GM18519 (cell line): ENCODE results near the gene DCBLD2.

Experiments used
- ATAC-seq: cut with Tn5 transposase; IDR thresholded peaks from one replicate; pipeline ENCODE4 v1.9.1; 2021; ENCODE audit warnings: mild to moderate bottlenecking, moderate library complexity; ENCODE audit not compliant: unreplicated experiment, low FRiP score

Gene DCBLD2

GRCh38 chr3:98801043-98801747 is 100.3 kb downstream of the DCBLD2 start:
- ATAC-seq = no peak

DNA sequence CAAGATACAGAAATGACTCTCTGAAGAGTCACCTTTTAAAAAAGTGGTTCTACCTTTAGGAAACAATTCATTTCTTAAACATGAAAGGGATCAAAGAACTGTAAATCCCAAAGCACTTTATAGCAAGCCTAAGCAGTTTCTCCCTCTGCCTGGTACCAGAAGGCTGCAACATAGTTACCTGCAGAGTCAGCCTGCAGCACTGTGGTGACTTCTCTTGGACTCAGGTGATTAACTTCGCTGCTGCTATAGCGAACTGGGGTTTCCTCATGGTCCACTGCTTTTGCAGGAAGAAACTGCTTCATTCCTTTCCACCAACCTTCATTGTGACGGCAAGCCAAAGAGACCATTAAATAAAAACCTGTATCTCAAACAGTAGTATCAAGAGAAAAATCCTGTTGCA is 101.1 kb downstream of the DCBLD2 start:
- ATAC-seq = no peak

DNA sequence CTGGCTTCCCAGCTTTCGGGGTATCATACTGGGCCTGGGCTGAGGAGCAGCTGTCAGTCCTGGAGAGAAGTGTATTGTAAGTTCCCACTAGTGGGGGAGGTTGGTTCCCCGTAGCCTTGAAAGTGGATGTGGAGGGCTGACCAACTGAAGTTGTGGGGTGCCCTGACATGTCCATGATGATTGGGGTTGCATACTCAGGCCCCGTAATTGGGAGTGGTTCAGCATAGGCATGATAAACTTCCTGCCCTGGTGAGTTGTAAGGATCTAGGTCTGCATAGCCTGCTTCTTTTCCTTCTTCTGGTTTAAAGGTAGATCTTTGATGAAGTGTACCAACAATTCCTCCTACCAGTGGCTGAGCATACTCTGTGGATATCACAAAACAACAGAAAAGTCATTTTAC is 102.0 kb downstream of the DCBLD2 start:
- no peak for ATAC-seq

DNA sequence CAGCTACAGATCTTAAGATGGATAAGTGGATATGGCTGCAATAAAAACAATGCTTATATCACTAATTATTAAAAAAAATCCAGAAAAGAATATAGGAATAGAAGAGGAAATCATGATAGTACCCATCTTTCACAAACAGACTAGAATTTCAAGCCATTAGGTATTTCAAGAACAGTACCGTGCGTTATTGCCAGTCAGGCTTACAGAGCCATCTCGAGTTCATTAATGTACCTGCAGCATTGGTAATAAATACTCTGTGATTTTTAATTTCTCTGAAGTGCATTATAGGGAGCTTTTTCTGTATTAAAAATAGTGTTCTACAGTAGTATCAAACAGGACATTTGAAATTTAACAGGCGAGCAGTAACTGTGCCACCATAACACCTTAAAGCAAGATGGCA is 102.7 kb downstream of the DCBLD2 start:
- ATAC-seq = no peak

DNA sequence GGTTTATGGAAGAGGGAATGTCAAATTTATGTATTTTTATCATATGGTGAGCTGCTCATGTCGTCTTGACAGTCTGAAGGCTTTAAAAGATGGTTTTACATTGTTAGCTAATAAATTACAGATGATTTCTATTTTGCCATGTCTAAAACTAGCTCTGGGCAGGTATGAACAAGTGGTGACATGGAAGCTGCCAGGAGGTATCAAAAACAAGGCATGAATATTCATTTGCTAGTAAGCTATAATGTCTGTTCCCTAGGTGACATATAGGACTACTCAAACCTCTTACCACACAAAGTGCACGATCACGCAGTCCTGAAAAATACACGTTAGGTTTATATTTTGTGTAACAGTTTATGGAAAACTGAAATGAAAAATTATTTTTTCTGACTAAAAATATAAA is 103.6 kb downstream of the DCBLD2 start:
- no peak for ATAC-seq

DNA sequence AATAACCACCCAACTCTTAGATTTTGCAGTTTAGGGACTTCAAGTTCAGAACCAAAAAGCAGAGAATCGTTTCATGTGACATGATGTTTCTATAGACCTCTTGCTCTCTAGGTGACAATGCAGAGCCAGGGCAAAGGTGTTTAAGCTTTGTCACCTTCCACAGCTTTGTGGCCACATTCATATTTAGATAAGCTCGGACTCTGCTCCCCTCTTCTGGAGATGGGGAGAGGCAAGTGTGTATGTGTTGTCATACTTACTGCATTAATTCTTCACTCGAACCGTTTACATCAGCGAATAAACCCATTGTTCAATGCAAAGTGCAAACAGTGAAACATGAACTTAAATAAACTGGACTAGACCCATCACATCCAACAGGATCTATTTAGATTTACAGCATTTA is 105.2 kb downstream of the DCBLD2 start:
- no peak for ATAC-seq

GRCh38 chr3:98793971-98794370 is 107.5 kb downstream of the DCBLD2 start:
- no peak for ATAC-seq

DNA sequence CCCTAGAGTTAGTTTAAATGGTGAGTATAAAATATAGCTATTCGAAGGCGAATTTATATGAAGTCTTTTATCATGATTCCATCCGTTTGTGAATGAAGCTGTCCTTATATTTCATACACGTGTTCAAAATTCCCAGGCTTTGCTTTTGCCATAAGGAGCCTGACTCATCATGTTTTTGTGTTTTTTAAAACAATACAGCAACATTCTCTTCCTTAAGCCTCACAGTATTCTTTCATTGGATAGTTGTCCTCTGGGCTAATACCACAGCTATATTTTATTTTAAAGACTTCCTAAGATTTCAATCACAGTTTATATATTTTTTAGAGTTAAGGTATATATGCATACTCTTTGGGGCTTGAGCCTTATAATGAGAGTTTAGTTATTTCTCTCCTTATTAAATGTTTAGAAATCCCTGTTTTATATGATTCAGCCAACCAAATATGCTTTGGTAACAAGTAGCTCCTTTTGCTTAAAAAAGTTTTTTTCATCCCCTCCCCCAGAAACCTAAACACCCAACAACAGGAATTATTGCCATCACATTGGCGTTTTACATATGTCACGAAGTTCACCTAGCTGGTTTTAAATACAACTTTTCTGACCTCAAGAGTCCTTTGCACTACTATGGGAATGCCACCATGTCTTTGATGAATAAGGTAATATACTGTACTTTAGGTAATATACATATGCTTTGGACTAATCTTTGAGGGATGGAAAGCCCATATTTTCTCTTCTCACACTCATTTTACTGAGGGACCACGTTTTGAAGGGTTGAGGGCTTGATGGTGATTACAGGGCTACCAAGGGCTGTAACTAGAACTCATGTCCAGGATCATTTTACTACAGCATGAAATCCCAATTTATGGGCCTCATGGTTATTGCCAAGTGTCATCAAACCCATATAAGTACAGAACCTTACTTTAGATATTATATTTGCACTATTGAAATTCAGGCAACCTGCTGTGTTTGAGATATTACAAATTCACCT is 109.9 kb downstream of the DCBLD2 start:
- no peak for ATAC-seq

DNA sequence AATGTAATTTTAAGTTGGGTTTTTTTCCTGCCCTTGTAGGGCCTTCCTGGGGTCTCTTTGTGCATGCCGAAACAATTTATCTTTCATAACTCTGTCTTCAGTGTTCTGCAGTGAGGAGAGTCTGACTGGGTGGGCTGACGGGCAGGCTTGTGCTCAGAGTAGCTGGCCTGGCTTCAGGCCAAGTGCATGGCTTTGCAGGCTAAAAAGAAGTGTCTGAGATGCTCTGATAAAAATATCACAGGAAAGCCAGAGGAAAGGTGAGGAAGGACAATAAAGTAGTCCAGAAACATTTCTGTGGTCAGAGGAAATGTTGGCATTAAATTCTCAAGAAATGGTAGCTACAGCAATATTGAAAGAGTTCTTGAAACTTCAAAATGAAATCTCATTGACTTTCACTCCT is 112.8 kb downstream of the DCBLD2 start:
- ATAC-seq = no peak

DNA sequence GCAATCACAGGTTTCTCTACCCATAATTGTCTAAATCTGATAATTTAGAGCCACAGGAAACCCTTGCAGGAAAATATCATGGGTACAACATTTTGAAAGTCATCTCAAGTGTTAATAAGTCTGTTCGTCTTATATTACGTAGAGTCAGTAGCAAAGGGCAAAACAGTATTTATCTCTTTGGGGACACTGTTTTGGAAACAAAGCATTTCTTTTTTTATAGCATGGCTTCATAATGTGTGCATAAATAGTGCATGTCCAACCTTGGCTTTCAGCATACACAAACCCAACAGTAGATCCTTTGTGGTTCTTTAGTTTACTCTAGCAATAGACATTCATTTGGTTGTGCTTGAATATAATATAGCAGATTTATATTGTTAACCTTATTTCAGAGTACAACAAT is 114.3 kb downstream of the DCBLD2 start:
- ATAC-seq = no peak

GRCh38 chr3:98786364-98787006 is 115.0 kb downstream of the DCBLD2 start:
- no peak for ATAC-seq

DNA sequence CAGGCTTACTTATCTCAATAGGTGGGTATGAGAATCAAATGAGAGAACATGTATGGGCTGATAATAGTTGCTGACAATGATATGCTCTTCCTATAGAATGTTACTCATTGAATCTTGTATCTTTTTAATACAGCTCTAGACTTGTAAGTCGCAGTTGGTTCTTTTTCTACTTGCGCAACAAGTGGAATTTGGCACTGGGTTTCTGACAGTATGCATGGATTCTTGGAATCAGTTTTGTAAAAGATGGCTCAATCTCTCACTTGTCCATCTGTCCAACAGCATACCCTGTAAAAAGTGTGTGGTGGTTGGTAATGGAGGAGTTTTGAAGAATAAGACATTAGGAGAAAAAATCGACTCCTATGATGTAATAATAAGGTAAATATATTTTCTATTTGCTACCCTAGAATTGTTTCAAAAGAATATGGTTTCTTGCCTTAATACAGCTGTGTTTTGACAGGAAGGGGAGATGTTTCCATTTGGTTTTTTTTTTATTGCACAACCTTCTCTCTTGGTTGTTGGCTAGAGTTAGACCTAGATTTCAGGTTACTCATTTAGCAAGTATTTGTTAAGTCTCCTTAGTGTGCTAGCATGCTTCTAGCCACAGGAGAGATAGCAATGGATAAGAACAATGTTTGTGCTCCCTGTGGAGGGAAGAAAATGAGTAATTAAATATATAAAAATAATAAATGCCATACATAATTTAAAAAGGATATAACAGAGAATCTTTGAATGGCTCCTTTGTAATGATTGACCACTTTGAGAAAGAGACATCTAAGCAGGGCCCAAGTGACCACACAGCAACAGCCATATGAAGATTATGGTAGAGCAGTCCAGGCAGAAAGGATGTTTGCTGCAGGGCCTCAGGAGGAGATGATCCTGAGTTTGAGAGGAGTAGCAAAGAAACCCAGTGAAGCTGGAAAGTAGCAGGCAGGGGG is 116.6 kb downstream of the DCBLD2 start:
- ATAC-seq = no peak

DNA sequence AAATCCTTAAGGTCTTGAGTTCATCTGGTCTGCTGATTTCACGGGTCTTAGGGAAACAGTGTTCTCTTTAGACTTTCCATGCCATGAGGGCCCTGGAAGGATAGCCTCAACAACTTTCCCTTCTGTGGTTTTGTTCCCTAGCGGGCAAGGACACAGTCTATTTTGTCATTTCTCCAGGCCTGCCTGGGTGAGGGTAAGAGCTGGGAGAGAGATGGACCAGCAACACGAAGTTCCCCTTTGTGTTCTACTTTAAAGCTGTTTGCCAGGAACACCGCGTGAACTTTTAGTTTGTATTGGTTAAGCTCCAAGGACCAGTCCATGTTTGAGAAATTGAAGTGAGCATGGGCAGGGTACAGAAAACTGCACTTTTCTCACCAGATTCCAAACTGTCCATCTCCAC is 117.5 kb downstream of the DCBLD2 start:
- no peak for ATAC-seq

- peak; percentile 42 for ATAC-seq
Measured at GRCh38 chr3:98782824-98783500, 118.5 kb downstream of the DCBLD2 start.

GRCh38 chr3:98780343-98780742 is 121.2 kb downstream of the DCBLD2 start:
- ATAC-seq = no peak

DNA sequence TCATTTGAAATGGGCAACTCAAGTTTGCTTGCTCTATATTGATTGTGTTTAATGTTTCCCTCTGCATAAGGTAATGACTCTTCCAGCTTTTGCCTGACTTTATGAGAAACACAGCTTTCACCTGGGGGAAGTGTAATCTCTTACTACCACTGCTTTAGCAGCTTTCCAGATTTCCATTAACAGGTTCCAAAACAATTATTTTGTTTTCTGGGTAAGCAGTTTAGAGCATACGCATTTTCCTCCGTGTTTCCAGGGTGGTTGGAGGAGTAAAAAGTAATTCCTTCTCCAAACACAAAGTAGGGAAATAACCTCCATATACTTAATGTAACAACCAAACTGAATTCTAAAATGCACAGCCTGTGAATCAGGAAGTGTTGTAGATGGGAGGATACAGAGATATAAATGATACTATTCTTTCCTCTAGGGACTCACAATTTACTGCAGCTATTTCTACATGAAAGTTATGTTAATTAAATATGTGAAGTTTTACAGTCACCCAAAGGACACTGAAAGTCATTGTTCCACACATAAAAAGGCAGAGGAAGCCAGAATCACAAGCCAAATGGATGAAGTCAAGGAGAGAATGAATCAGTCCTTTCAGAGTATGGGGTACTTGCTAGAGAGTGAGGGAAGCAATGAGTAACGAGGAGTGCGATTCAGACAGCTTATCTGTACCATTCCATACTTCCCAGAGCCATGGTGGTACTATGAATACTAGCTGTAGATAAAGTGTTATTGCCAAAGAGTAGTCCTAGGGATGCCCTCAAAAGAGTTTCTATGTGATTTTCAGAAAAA is 121.8 kb downstream of the DCBLD2 start:
- no peak for ATAC-seq

- no peak for ATAC-seq
Measured at GRCh38 chr3:98778852-98779413, 122.6 kb downstream of the DCBLD2 start.

DNA sequence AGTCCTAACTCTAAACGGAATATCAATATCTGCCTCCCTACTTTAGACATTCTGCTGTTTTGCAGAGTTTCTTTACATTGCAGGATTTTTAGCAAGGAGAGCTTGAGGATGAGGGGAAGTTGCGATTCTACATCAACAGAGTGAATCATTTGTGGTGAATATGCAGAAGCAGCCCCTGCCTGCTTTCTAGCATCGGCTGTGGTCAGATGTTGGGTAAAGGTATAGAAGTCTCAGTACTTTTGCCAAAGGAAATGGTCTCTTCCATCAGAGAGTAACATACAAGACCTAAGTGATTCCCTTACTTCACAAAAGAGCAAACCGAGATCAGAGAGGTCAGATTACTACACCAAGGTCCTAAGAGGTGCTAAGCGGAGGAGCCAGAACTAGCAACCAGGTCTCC is 123.1 kb downstream of the DCBLD2 start:
- no peak for ATAC-seq
